HG03342 (cell line): ENCODE data around the gene PRRT4.

Experiments
- ATAC-seq: cut with Tn5 transposase; IDR thresholded peaks from one replicate; pipeline ENCODE4 v1.9.1; 2021; ENCODE audit warnings: mild to moderate bottlenecking, moderate library complexity; ENCODE audit not compliant: unreplicated experiment

Gene PRRT4

GRCh38 chr7:128361411-128362379 lies at the start of gene PRRT4:
Gene PRRT4, minus strand, starts transcription at chr7:128361690.
- ATAC-seq: no peak

GRCh38 chr7:128410451-128410753 lies 48.9 kb upstream of the PRRT4 start:
- no peak for ATAC-seq

GRCh38 chr7:128409596-128410450 lies 48.3 kb upstream of the PRRT4 start, which contains the start of gene IMPDH1:
Gene IMPDH1, minus strand, starts transcription at chr7:128409982. Its CDS starts 81 bp downstream, at chr7:128409901.
- peak; percentile 72 for ATAC-seq

- peak; percentile 5 for ATAC-seq
Measured at GRCh38 chr7:128408709-128409595, 47.5 kb upstream of the PRRT4 start.

GRCh38 chr7:128407751-128408708 lies 46.5 kb upstream of the PRRT4 start:
- ATAC-seq: no peak

- ATAC-seq: no peak
Measured at GRCh38 chr7:128407233-128407589, 45.7 kb upstream of the PRRT4 start.

GRCh38 chr7:128406314-128407232 lies 45.1 kb upstream of the PRRT4 start:
- ATAC-seq: no peak

- ATAC-seq: no peak
Measured at GRCh38 chr7:128405471-128406313, 44.2 kb upstream of the PRRT4 start.

- no peak for ATAC-seq
Measured at GRCh38 chr7:128404886-128405470, 43.5 kb upstream of the PRRT4 start.

- ATAC-seq: no peak
Measured at GRCh38 chr7:128404143-128404681, 42.7 kb upstream of the PRRT4 start.

- ATAC-seq: no peak
Measured at GRCh38 chr7:128403676-128404075, 42.2 kb upstream of the PRRT4 start.

- ATAC-seq: no peak
Measured at GRCh38 chr7:128402356-128402755, 40.9 kb upstream of the PRRT4 start.

- no peak for ATAC-seq
Measured at GRCh38 chr7:128400566-128400965, 39.1 kb upstream of the PRRT4 start.

- no peak for ATAC-seq
Measured at GRCh38 chr7:128399991-128400390, 38.5 kb upstream of the PRRT4 start.

GRCh38 chr7:128398841-128399135 lies 37.3 kb upstream of the PRRT4 start:
- no peak for ATAC-seq

GRCh38 chr7:128398016-128398840 lies 36.7 kb upstream of the PRRT4 start:
- no peak for ATAC-seq
